HCT116 (cell line): ENCODE results near the gene KCNK3.

Experiments used
- ATF3 ChIP-seq: IDR thresholded peaks from 2 replicates; pipeline ENCODE4 v1.6.1; 2012
- CTCF ChIP-seq, 3 experiments: fragments of 200-600 bp in 1 of 3; sonication (generic) in 1 of 3; IDR thresholded peaks in 2 of 3; conservative IDR thresholded peaks in 1 of 3; 2 replicates each; pipeline ENCODE4 v1.5.1; 2012 to 2017; ENCODE audit warnings: low read depth in 2 of 3, low read length in 2 of 3, antibody characterized with exemption in 1 of 3, borderline replicate concordance in 1 of 3, control low read depth in 1 of 3, mild to moderate bottlenecking in 1 of 3, mixed read lengths in 1 of 3, mixed run types in 1 of 3, moderate library complexity in 1 of 3; ENCODE audit not compliant: insufficient read depth in 1 of 3
- EZH2 ChIP-seq: fragments of 200-600 bp; sonication (generic); IDR thresholded peaks from 2 replicates; pipeline ENCODE4 v1.6.1; 2017; ENCODE audit warnings: antibody characterized with exemption, mixed run types
- EZH2phosphoT487 ChIP-seq: fragments of 200-600 bp; IDR thresholded peaks from 2 replicates; pipeline ENCODE4 v1.6.1; 2018; ENCODE audit warnings: antibody characterized with exemption, borderline replicate concordance
- FOSL1 ChIP-seq: IDR thresholded peaks from 2 replicates; pipeline ENCODE4 v1.6.1; 2012; ENCODE audit warnings: low read depth
- POLR2A ChIP-seq: IDR thresholded peaks from 2 replicates; pipeline ENCODE4 v1.7.0; 2011; ENCODE audit warnings: borderline replicate concordance; ENCODE audit not compliant: insufficient read depth, insufficient read length; ENCODE audit errors: extremely low read depth
- POLR2AphosphoS5 ChIP-seq: IDR thresholded peaks from 2 replicates; pipeline ENCODE4 v1.6.1; 2011; ENCODE audit warnings: mild to moderate bottlenecking, low read depth, low read length, moderate library complexity
- RAD21 ChIP-seq: IDR thresholded peaks from 2 replicates; pipeline ENCODE4 v1.6.1; 2012; ENCODE audit warnings: low read depth, mild to moderate bottlenecking
- SP1 ChIP-seq: IDR thresholded peaks from 2 replicates; pipeline ENCODE4 v1.6.1; 2012; ENCODE audit warnings: low read depth
- SRF ChIP-seq: IDR thresholded peaks from 2 replicates; pipeline ENCODE4 v1.6.1; 2012; ENCODE audit warnings: low read depth
- YY1 ChIP-seq: IDR thresholded peaks from 2 replicates; pipeline ENCODE4 v1.6.1; 2011; ENCODE audit warnings: low read length, low read depth, moderate library complexity, mild to moderate bottlenecking; ENCODE audit not compliant: insufficient replicate concordance; ENCODE audit errors: extremely low read depth
- ZBTB33 ChIP-seq: IDR thresholded peaks from 2 replicates; pipeline ENCODE4 v1.6.1; 2011; ENCODE audit warnings: mild to moderate bottlenecking, low read length, moderate library complexity; ENCODE audit not compliant: insufficient replicate concordance; ENCODE audit errors: extremely low read depth
- ZFX ChIP-seq: fragments of 450-650 bp; IDR thresholded peaks from 2 replicates; pipeline ENCODE4 v1.6.1; 2017

GRCh38 chr2:26701596-26701995, 9.1 kb downstream of the KCNK3 start:
- no peak for TF ChIP-seq RAD21
- TF ChIP-seq POLR2AphosphoS5, result no peak
- no peak for TF ChIP-seq EZH2phosphoT487
- no peak for TF ChIP-seq EZH2
- no peak for TF ChIP-seq ATF3
- TF ChIP-seq CTCF (IDR thresholded peaks at IDR 0.05 in 2 of 3, conservative IDR thresholded peaks at IDR 0.05 in 1 of 3; ENCODE audit: borderline replicate concordance in 1 of 3, insufficient read depth in 1 of 3, low read depth in 2 of 3, low read length in 2 of 3), result no peak
- no peak for TF ChIP-seq POLR2A
- no peak for TF ChIP-seq SRF
- no peak for TF ChIP-seq ZBTB33
- TF ChIP-seq ZFX, result no peak
- no peak for TF ChIP-seq SP1
- no peak for TF ChIP-seq FOSL1
- no peak for TF ChIP-seq YY1
